Activated CD4-positive, CD25-positive, alpha-beta regulatory T cell (primary cell): ENCODE results near the gene ZFP62.
A peak's percentile ranks its signal among the peaks of the same experiment; 100 is the strongest.

Source experiments
- DNase-seq, 4 experiments: peaks; one replicate each; lab custom pipeline; 2025; lab: John Stamatoyannopoulos, UW

ZFP62 gene

GRCh38 chr5:180810210-180810958 is 50.7 kb downstream of the ZFP62 start:
- peak; percentile 90 to 93 (median 91) for DNase-seq

- DNase-seq = peak; percentile 64 to 91 (median 76)
Observed at GRCh38 chr5:180809403-180810209, 51.5 kb downstream of the ZFP62 start.

GRCh38 chr5:180808461-180809000 is 52.5 kb downstream of the ZFP62 start:
- DNase-seq = no peak

- no peak for DNase-seq
Observed at GRCh38 chr5:180807654-180808414, 53.2 kb downstream of the ZFP62 start.

- DNase-seq = no peak
Observed at GRCh38 chr5:180807046-180807445, 54.0 kb downstream of the ZFP62 start.

GRCh38 chr5:180806351-180807011 is 54.6 kb downstream of the ZFP62 start:
- DNase-seq = no peak

- DNase-seq = no peak
Observed at GRCh38 chr5:180804129-180804618, 56.9 kb downstream of the ZFP62 start.

GRCh38 chr5:180803181-180804128 is 57.6 kb downstream of the ZFP62 start:
- peak; percentile 51 to 75 (median 68) for DNase-seq

- peak; percentile 51 to 66 (median 65) for DNase-seq
Observed at GRCh38 chr5:180802325-180803180, 58.5 kb downstream of the ZFP62 start, which contains the start of gene MGAT1. TSS of gene MGAT1 (minus strand) at chr5:180802806. CDS start at chr5:180792971, 9,835 bp downstream.

GRCh38 chr5:180801596-180802324 is 59.3 kb downstream of the ZFP62 start:
- no peak for DNase-seq

- DNase-seq = no peak
Observed at GRCh38 chr5:180799902-180800801, 60.9 kb downstream of the ZFP62 start.

GRCh38 chr5:180799194-180799593 is 61.9 kb downstream of the ZFP62 start:
- no peak for DNase-seq

- no peak for DNase-seq
Observed at GRCh38 chr5:180798193-180798592, 62.9 kb downstream of the ZFP62 start.
